Liver (tissue), 9 donors: ENCODE data around the gene DNAH10. TPM values are rescaled to one million over a fixed set of nuclear protein-coding genes. Genes with fewer than 3 reads are reported as not detected.

ENCODE experiments used
- DNase-seq: peaks from one replicate; pipeline ENCODE4 v3.0.0-alpha.2; 2017; ENCODE audit warnings: low spot score
- H3K27ac ChIP-seq, 2 donors: one replicate each; pipeline ENCODE4 v1.7.0; 2013; ENCODE audit warnings: inconsistent platforms in 2 of 2, low read length in 2 of 2, control low read depth in 1 of 2, low read depth in 1 of 2, mild to moderate bottlenecking in 1 of 2
- H3K27me3 ChIP-seq, 4 donors: one replicate each; pipeline versions ENCODE4 v1.6.1 to v1.7.0; 2013; ENCODE audit warnings: low read length in 3 of 4, inconsistent platforms in 1 of 4, mild to moderate bottlenecking in 1 of 4, moderate library complexity in 1 of 4; ENCODE audit not compliant: control insufficient read depth in 4 of 4, insufficient read depth in 4 of 4
- H3K36me3 ChIP-seq, 4 donors: one replicate each; pipeline versions ENCODE4 v1.6.1 to v1.7.0; 2013; ENCODE audit warnings: low read length in 3 of 4, mild to moderate bottlenecking in 3 of 4, low read depth in 1 of 4, moderate library complexity in 1 of 4; ENCODE audit not compliant: control insufficient read depth in 4 of 4, insufficient read depth in 3 of 4
- H3K4me1 ChIP-seq, 4 donors: one replicate each; pipeline versions ENCODE4 v1.6.1 to v1.7.0; 2013; ENCODE audit warnings: low read length in 3 of 4, mild to moderate bottlenecking in 3 of 4, moderate library complexity in 1 of 4; ENCODE audit not compliant: control insufficient read depth in 4 of 4, insufficient read depth in 4 of 4
- H3K4me3 ChIP-seq, 3 donors: one replicate each; pipeline versions ENCODE4 v1.6.1 to v1.7.0; 2013; ENCODE audit warnings: low read length in 3 of 3, control low read depth in 1 of 3, low read depth in 1 of 3, mild to moderate bottlenecking in 1 of 3
- H3K9ac ChIP-seq, 2 donors: one replicate each; pipeline ENCODE4 v1.7.0; 2013; ENCODE audit warnings: low read length in 2 of 2, mild to moderate bottlenecking in 2 of 2, moderate library complexity in 2 of 2, control low read depth in 1 of 2, low read depth in 1 of 2
- H3K9me3 ChIP-seq, 4 donors: one replicate each; pipeline versions ENCODE4 v1.6.1 to v1.7.0; 2013; ENCODE audit warnings: low read length in 3 of 4; ENCODE audit not compliant: control insufficient read depth in 4 of 4
- EGR1 ChIP-seq, 2 donors: IDR thresholded peaks; 2 replicates each; pipeline ENCODE4 v1.6.1; 2016 to 2018; ENCODE audit warnings: antibody characterized with exemption in 2 of 2, low read depth in 2 of 2
- FOXA1 ChIP-seq: IDR thresholded peaks from 2 replicates; pipeline ENCODE4 v1.6.1; 2016; ENCODE audit warnings: antibody characterized with exemption
- FOXA2 ChIP-seq: IDR thresholded peaks from 2 replicates; pipeline ENCODE4 v1.6.1; 2016; ENCODE audit warnings: antibody characterized with exemption
- GABPA ChIP-seq, 2 donors: IDR thresholded peaks in 1 of 2; conservative IDR thresholded peaks in 1 of 2; 2 replicates each; pipeline ENCODE4 v1.6.1; 2016; ENCODE audit warnings: antibody characterized with exemption in 2 of 2, mild to moderate bottlenecking in 1 of 2, moderate library complexity in 1 of 2
- HNF4A ChIP-seq, 2 donors: conservative IDR thresholded peaks; 2 replicates each; pipeline ENCODE4 v1.6.1; 2016; ENCODE audit warnings: antibody characterized with exemption in 2 of 2, mild to moderate bottlenecking in 2 of 2
- HNF4G ChIP-seq: IDR thresholded peaks from 2 replicates; pipeline ENCODE4 v1.6.1; 2016; ENCODE audit warnings: antibody characterized with exemption
- JUND ChIP-seq, 2 donors: IDR thresholded peaks; 2 replicates each; pipeline ENCODE4 v1.6.1; 2016; ENCODE audit warnings: antibody characterized with exemption in 2 of 2
- NR2F2 ChIP-seq: IDR thresholded peaks from 2 replicates; pipeline ENCODE4 v1.6.1; 2016; ENCODE audit warnings: antibody characterized with exemption
- RAD21 ChIP-seq, 2 donors: IDR thresholded peaks; 2 replicates each; pipeline ENCODE4 v1.6.1; 2016; ENCODE audit warnings: antibody characterized with exemption in 2 of 2, mild to moderate bottlenecking in 2 of 2
- SP1 ChIP-seq: IDR thresholded peaks from 2 replicates; pipeline ENCODE4 v1.6.1; 2018; ENCODE audit warnings: antibody characterized with exemption, mild to moderate bottlenecking
- TAF1 ChIP-seq: conservative IDR thresholded peaks from 2 replicates; pipeline ENCODE4 v1.6.1; 2016; ENCODE audit warnings: antibody characterized with exemption, mild to moderate bottlenecking
- YY1 ChIP-seq: IDR thresholded peaks from 2 replicates; pipeline ENCODE4 v1.6.1; 2016; ENCODE audit warnings: antibody characterized with exemption, mild to moderate bottlenecking
- WGBS: extraction: QIAGEN DNeasy Blood & Tissue Kit; methylation state at CpG from one replicate; pipeline ENCODE4 v1.1.7; 2013; 5-methylcytosine and 5-hydroxymethylcytosine counted together
- polyA plus RNA-seq, 2 donors: library from polyadenylated mRNA; stranded (reverse) in 1 of 2; unstranded in 1 of 2; fragments of 200-250 nt in 1 of 2; fragments of >200 nt in 1 of 2; fragmentation: Nextera tagmentation in 1 of 2; extraction: Ambion mirVana in 1 of 2; gene quantifications; one replicate each; pipeline versions ENCODE4 v1.2.1 to v1.2.3, GENCODE V29; 2013 to 2015
- total RNA-seq, 2 donors: library from RNA; depleted of rRNA; stranded (reverse); fragments of >200 nt; gene quantifications; one replicate each; pipeline ENCODE4 v1.2.3, GENCODE V29; 2014
- TF ChIP-seq, protein P1 (sequence below): IDR thresholded peaks from 2 replicates; pipeline ENCODE4 v1.6.1; 2016; ENCODE audit warnings: antibody characterized with exemption
- TF ChIP-seq, protein P2 (sequence below): IDR thresholded peaks from 2 replicates; pipeline ENCODE4 v1.6.1; 2016; ENCODE audit warnings: antibody characterized with exemption, mild to moderate bottlenecking
- TF ChIP-seq, protein P3 (sequence below): IDR thresholded peaks from 2 replicates; pipeline ENCODE4 v1.6.1; 2016; ENCODE audit warnings: antibody characterized with exemption
- TF ChIP-seq, protein P4 (sequence below): IDR thresholded peaks from 2 replicates; pipeline ENCODE4 v1.6.1; 2016; ENCODE audit warnings: antibody characterized with exemption
- TF ChIP-seq, protein P5 (sequence below): fragments of 150-350 bp; IDR thresholded peaks from 2 replicates; pipeline ENCODE4 v1.5.1; 2017; ENCODE audit warnings: improper control_type of control experiment, low read depth, low read length; ENCODE audit not compliant: missing input control
- donor health status: healthy.
- donor health status: healthy.
- donor health status: healthy.
- donor health status: healthy.
- donor health status: healthy.

DNAH10 gene
- total and polyA plus RNA-seq, 4 donors: 0.05 to 0.47 (median 0.07) TPM

DNA sequence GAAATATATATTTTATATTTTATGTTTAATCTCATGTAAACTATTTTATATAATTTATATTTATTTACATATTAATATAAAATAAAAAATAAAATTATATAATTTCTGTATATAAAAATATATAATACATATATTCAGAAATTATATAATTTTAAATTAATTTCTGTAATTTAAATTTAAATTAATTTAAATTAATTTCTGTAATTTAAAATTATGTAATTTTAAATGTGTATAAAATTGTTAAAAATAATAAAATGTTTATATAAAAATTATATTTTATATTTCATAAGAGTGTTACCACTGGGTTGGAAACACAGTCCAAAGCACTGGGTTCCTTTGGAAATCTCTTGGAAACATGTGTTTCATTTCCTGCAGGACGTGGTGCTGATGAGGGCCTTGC, 94.6 kb downstream of the DNAH10 start:
- H3K9ac ChIP-seq: no peak overlapping the region
- no peaks in the 10 kb centered on the region for H3K27me3 ChIP-seq
- H3K4me3 ChIP-seq: no peak overlapping the region
- 88% methylated on average over 1 of the region's 1 CpG for WGBS
- peaks cover 0 to 2% (median 0%) of the 10 kb centered on the region in 4 donors for H3K9me3 ChIP-seq
- TF ChIP-seq, protein P1, sequence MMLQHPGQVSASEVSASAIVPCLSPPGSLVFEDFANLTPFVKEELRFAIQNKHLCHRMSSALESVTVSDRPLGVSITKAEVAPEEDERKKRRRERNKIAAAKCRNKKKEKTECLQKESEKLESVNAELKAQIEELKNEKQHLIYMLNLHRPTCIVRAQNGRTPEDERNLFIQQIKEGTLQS: no peak
- TF ChIP-seq, protein P2, sequence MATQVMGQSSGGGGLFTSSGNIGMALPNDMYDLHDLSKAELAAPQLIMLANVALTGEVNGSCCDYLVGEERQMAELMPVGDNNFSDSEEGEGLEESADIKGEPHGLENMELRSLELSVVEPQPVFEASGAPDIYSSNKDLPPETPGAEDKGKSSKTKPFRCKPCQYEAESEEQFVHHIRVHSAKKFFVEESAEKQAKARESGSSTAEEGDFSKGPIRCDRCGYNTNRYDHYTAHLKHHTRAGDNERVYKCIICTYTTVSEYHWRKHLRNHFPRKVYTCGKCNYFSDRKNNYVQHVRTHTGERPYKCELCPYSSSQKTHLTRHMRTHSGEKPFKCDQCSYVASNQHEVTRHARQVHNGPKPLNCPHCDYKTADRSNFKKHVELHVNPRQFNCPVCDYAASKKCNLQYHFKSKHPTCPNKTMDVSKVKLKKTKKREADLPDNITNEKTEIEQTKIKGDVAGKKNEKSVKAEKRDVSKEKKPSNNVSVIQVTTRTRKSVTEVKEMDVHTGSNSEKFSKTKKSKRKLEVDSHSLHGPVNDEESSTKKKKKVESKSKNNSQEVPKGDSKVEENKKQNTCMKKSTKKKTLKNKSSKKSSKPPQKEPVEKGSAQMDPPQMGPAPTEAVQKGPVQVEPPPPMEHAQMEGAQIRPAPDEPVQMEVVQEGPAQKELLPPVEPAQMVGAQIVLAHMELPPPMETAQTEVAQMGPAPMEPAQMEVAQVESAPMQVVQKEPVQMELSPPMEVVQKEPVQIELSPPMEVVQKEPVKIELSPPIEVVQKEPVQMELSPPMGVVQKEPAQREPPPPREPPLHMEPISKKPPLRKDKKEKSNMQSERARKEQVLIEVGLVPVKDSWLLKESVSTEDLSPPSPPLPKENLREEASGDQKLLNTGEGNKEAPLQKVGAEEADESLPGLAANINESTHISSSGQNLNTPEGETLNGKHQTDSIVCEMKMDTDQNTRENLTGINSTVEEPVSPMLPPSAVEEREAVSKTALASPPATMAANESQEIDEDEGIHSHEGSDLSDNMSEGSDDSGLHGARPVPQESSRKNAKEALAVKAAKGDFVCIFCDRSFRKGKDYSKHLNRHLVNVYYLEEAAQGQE: no peak
- TF ChIP-seq HNF4G: no peak
- TF ChIP-seq TAF1: no peak
- no peak for TF ChIP-seq FOXA1
- TF ChIP-seq NR2F2: no peak
- no peak for TF ChIP-seq FOXA2
- no peaks in the 10 kb centered on the region for H3K4me1 ChIP-seq
- no peak for DNase-seq
- no peaks in the 10 kb centered on the region for H3K36me3 ChIP-seq
- H3K27ac ChIP-seq: no peak overlapping the region

DNA sequence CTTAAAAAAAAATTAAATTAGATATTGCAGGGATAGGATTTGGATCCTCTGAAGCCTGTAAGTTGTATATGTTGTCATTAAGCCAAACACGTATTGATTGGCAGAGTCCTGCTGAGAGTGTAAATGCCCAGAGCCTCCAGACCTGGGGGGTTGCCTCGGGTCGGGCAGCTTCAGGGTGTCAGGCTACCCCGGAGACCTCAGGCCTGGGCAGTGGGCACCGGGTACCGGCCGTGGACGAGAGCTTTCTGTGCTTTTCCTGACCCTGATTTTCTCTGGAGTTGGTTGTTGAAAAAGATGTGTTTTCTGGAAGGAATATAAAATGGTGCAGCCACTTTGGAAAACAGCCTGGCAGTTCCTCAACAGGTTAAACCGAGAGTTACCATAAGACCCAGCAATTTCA, 96.1 kb downstream of the DNAH10 start:
- H3K27ac ChIP-seq: no peak overlapping the region
- H3K27me3 ChIP-seq: no peaks in the 10 kb centered on the region
- H3K9me3 ChIP-seq: peaks cover 0 to 2% (median 0%) of the 10 kb centered on the region in 4 donors
- H3K4me1 ChIP-seq: no peaks in the 10 kb centered on the region
- H3K36me3 ChIP-seq: no peaks in the 10 kb centered on the region
- TF ChIP-seq JUND (IDR thresholded peaks at IDR 0.05) (no peak), HNF4A (conservative IDR thresholded peaks at IDR 0.05) (no peak), SP1 (no peak), FOXA1 (no peak), FOXA2 (no peak), TAF1 (no peak), GABPA (IDR thresholded peaks at IDR 0.05 in 1 of 2, conservative IDR thresholded peaks at IDR 0.05 in 1 of 2) (no peak), NR2F2 (no peak), YY1 (no peak), EGR1 (IDR thresholded peaks at IDR 0.05; ENCODE audit: low read depth in 2 of 2) (no peak), RAD21 (IDR thresholded peaks at IDR 0.05) (no peak), HNF4G (no peak)
- TF ChIP-seq, protein P3, sequence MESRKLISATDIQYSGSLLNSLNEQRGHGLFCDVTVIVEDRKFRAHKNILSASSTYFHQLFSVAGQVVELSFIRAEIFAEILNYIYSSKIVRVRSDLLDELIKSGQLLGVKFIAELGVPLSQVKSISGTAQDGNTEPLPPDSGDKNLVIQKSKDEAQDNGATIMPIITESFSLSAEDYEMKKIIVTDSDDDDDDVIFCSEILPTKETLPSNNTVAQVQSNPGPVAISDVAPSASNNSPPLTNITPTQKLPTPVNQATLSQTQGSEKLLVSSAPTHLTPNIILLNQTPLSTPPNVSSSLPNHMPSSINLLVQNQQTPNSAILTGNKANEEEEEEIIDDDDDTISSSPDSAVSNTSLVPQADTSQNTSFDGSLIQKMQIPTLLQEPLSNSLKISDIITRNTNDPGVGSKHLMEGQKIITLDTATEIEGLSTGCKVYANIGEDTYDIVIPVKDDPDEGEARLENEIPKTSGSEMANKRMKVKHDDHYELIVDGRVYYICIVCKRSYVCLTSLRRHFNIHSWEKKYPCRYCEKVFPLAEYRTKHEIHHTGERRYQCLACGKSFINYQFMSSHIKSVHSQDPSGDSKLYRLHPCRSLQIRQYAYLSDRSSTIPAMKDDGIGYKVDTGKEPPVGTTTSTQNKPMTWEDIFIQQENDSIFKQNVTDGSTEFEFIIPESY: no peak
- TF ChIP-seq, protein P1: no peak
- TF ChIP-seq, protein P4, sequence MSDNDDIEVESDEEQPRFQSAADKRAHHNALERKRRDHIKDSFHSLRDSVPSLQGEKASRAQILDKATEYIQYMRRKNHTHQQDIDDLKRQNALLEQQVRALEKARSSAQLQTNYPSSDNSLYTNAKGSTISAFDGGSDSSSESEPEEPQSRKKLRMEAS: no peak
- TF ChIP-seq, protein P2: no peak
- TF ChIP-seq, protein P5, sequence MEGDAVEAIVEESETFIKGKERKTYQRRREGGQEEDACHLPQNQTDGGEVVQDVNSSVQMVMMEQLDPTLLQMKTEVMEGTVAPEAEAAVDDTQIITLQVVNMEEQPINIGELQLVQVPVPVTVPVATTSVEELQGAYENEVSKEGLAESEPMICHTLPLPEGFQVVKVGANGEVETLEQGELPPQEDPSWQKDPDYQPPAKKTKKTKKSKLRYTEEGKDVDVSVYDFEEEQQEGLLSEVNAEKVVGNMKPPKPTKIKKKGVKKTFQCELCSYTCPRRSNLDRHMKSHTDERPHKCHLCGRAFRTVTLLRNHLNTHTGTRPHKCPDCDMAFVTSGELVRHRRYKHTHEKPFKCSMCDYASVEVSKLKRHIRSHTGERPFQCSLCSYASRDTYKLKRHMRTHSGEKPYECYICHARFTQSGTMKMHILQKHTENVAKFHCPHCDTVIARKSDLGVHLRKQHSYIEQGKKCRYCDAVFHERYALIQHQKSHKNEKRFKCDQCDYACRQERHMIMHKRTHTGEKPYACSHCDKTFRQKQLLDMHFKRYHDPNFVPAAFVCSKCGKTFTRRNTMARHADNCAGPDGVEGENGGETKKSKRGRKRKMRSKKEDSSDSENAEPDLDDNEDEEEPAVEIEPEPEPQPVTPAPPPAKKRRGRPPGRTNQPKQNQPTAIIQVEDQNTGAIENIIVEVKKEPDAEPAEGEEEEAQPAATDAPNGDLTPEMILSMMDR: no peak
- no peak overlapping the region for H3K9ac ChIP-seq
- H3K4me3 ChIP-seq: no peak overlapping the region
- no peak for DNase-seq
- WGBS: 72% methylated on average over 9 of the region's 9 CpGs
